Fibroblast of pulmonary artery (primary cell): ENCODE measurements around the gene ATF6B.

Source experiments
- DNase-seq: peaks from one replicate; pipeline ENCODE4 v3.0.0-alpha.2; 2010; ENCODE audit warnings: low read depth
- H3K4me3 ChIP-seq: replicated peaks from 2 replicates; pipeline ENCODE4 v1.5.1; 2011; ENCODE audit warnings: low read depth, mild to moderate bottlenecking, control low read depth, low read length, moderate library complexity
- CTCF ChIP-seq: IDR thresholded peaks from 2 replicates; pipeline ENCODE4 v1.5.1; 2011; ENCODE audit warnings: mild to moderate bottlenecking, control low read depth, low read length, inconsistent platforms; ENCODE audit errors: missing control alignments

Gene ATF6B

GRCh38 chr6:32173051-32173727 is 45.1 kb upstream of the ATF6B start:
- H3K4me3 ChIP-seq = no peak overlapping the region
- no peak for DNase-seq
- no peak for TF ChIP-seq CTCF

GRCh38 chr6:32171234-32171633 is 43.2 kb upstream of the ATF6B start:
- no peak overlapping the region for H3K4me3 ChIP-seq
- no peak for TF ChIP-seq CTCF
- no peak for DNase-seq

- H3K4me3 ChIP-seq = no peak overlapping the region
- no peak for TF ChIP-seq CTCF
- no peak for DNase-seq
Measured at GRCh38 chr6:32170294-32170693, 42.2 kb upstream of the ATF6B start.

GRCh38 chr6:32168807-32169591 is 41.0 kb upstream of the ATF6B start:
- no peak overlapping the region for H3K4me3 ChIP-seq
- peak; percentile 38 for DNase-seq
- TF ChIP-seq CTCF = no peak

GRCh38 chr6:32168350-32168749 is 40.3 kb upstream of the ATF6B start:
- H3K4me3 ChIP-seq = no peak overlapping the region
- no peak for DNase-seq
- no peak for TF ChIP-seq CTCF

GRCh38 chr6:32167761-32168262 is 39.8 kb upstream of the ATF6B start:
- no peak for DNase-seq
- TF ChIP-seq CTCF = no peak
- H3K4me3 ChIP-seq = no peak overlapping the region
